Caco-2 (cell line): ENCODE results near the gene PAK5. TPM values are rescaled to one million over a fixed set of nuclear protein-coding genes. Genes with fewer than 3 reads are reported as not detected.

Source experiments
- BruUV-seq: library from RNA; stranded (reverse); fragments of 400-500 nt; replicated peaks from 2 replicates; lab custom pipeline; 2021; lab: Mats Ljungman, UMichigan
- CTCF ChIA-PET: fragments of 300-600 bp; sonication (Branson Sonifier 250); formaldehyde crosslinking; loops from one replicate; lab custom pipeline; 2022; ENCODE audit warnings: antibody characterized with exemption; lab: Charles Lee
- POLR2A ChIA-PET: fragments of 300-600 bp; sonication (Branson Sonifier 250); formaldehyde crosslinking; loops from one replicate; lab custom pipeline; 2022; ENCODE audit warnings: antibody characterized with exemption; lab: Charles Lee
- DNase-seq, 2 experiments: peaks; one replicate each; pipeline versions ENCODE4 v3.0.0 to v3.0.0-alpha.2; 2020 to 2022
- H3K27me3 ChIP-seq: replicated peaks from 2 replicates; pipeline ENCODE4 v1.6.0; 2011; ENCODE audit warnings: low read length; ENCODE audit not compliant: control insufficient read depth, insufficient read depth
- H3K36me3 ChIP-seq: 2 replicates; pipeline ENCODE4 v1.5.1; 2011; ENCODE audit warnings: low read length; ENCODE audit not compliant: control insufficient read depth, insufficient read depth
- H3K4me1 ChIP-seq: fragments of 250-450 bp; sonication (Bioruptor Pico); 2 replicates; pipeline ENCODE4 v1.5.1; 2020; ENCODE audit warnings: mild to moderate bottlenecking
- H3K4me3 ChIP-seq: 2 replicates; pipeline ENCODE4 v1.5.1; 2011; ENCODE audit warnings: low read depth, mild to moderate bottlenecking, control low read depth, low read length
- H3K9me3 ChIP-seq: fragments of 250-450 bp; sonication (Bioruptor Pico); 2 replicates; pipeline ENCODE4 v1.5.1; 2020; ENCODE audit warnings: mild to moderate bottlenecking, moderate library complexity
- H3K27ac Mint-ChIP-seq: one replicate; pipeline ENCODE4 v1.8.0; 2022; ENCODE audit warnings: mixed read lengths; ENCODE audit not compliant: unreplicated experiment
- H3K27me3 Mint-ChIP-seq: one replicate; pipeline ENCODE4 v1.8.0; 2022; ENCODE audit warnings: mixed read lengths; ENCODE audit not compliant: insufficient read depth, unreplicated experiment
- H3K36me3 Mint-ChIP-seq: one replicate; pipeline ENCODE4 v1.8.0; 2022; ENCODE audit warnings: mild to moderate bottlenecking, mixed read lengths; ENCODE audit not compliant: insufficient read depth, unreplicated experiment
- H3K4me1 Mint-ChIP-seq: one replicate; pipeline ENCODE4 v1.8.0; 2022; ENCODE audit warnings: low read depth, mixed read lengths; ENCODE audit not compliant: unreplicated experiment
- H3K4me3 Mint-ChIP-seq: one replicate; pipeline ENCODE4 v1.8.0; 2022; ENCODE audit warnings: mild to moderate bottlenecking, moderate library complexity, mixed read lengths; ENCODE audit not compliant: unreplicated experiment
- H3K9me3 Mint-ChIP-seq: one replicate; pipeline ENCODE4 v1.8.0; 2022; ENCODE audit warnings: mixed read lengths; ENCODE audit not compliant: unreplicated experiment
- intact Hi-C: fragments of 100-400 bp; cut with micrococcal nuclease; formaldehyde crosslinking; loops from one replicate; pipeline ENCODE4 v1.10.0; 2022; ENCODE audit not compliant: unreplicated experiment
- total RNA-seq: library from RNA; stranded (reverse); gene quantifications from 2 replicates; pipeline ENCODE4 v1.2.3, GENCODE V29; 2022
- TF ChIP-seq, protein P1 (sequence below), 2 experiments: fragments of 200-600 bp in 1 of 2; IDR thresholded peaks; 1 replicate in 1 of 2; 2 replicates in 1 of 2; pipeline versions ENCODE4 v1.5.1 to v1.8.0; 2011 to 2022; ENCODE audit warnings: antibody characterized with exemption in 1 of 2, control low read depth in 1 of 2, inconsistent platforms in 1 of 2, low read depth in 1 of 2, low read length in 1 of 2, mild to moderate bottlenecking in 1 of 2, moderate library complexity in 1 of 2; ENCODE audit not compliant: insufficient read depth in 1 of 2, severe bottlenecking in 1 of 2, unreplicated experiment in 1 of 2

PAK5 gene
- total RNA-seq, 1 experiment from 2014 or later = not detected

DNA sequence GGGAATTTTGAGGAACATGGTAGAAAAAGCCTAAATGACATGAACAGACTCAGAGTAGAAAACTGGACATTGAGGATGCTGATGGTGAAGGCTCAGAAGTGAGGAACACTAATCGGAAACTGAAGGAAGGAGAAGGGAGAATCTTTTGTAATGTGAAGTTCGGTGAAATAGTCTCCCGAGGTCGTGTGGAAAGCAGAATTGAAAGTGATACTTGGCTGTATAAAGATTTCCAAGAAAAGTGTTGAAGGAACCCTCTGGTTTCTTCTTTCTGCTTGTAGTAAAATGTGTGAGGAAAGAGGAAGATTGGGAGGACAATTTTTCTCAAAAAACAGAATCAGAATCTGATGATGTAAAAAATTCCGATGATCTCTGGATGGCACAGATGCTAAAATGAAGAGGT lies 209.0 kb downstream of the PAK5 start:
- intact Hi-C loops = no loop called here
- TF ChIP-seq, protein P1, sequence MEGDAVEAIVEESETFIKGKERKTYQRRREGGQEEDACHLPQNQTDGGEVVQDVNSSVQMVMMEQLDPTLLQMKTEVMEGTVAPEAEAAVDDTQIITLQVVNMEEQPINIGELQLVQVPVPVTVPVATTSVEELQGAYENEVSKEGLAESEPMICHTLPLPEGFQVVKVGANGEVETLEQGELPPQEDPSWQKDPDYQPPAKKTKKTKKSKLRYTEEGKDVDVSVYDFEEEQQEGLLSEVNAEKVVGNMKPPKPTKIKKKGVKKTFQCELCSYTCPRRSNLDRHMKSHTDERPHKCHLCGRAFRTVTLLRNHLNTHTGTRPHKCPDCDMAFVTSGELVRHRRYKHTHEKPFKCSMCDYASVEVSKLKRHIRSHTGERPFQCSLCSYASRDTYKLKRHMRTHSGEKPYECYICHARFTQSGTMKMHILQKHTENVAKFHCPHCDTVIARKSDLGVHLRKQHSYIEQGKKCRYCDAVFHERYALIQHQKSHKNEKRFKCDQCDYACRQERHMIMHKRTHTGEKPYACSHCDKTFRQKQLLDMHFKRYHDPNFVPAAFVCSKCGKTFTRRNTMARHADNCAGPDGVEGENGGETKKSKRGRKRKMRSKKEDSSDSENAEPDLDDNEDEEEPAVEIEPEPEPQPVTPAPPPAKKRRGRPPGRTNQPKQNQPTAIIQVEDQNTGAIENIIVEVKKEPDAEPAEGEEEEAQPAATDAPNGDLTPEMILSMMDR (IDR thresholded peaks at IDR 0.05; ENCODE audit: insufficient read depth in 1 of 2, low read depth in 1 of 2, low read length in 1 of 2, severe bottlenecking in 1 of 2, unreplicated experiment in 1 of 2) = no peak
- DNase-seq = no peak
- POLR2A ChIA-PET = no interaction called here
- no peaks in the 10 kb centered on the region for H3K36me3 ChIP-seq
- no peak overlapping the region for H3K27ac Mint-ChIP-seq
- no peaks in the 10 kb centered on the region for H3K36me3 Mint-ChIP-seq
- CTCF ChIA-PET = no interaction called here
- BruUV-seq = no TSS peak
- H3K27me3 Mint-ChIP-seq = peaks cover 7% of the 10 kb centered on the region
- H3K4me1 ChIP-seq = no peaks in the 10 kb centered on the region
- H3K4me1 Mint-ChIP-seq = no peaks in the 10 kb centered on the region
- H3K4me3 Mint-ChIP-seq = no peak overlapping the region
- no peak overlapping the region for H3K4me3 ChIP-seq
- H3K9me3 ChIP-seq = no peaks in the 10 kb centered on the region
- no peaks in the 10 kb centered on the region; the same call in 1 of the 2 replicates for H3K27me3 ChIP-seq
- no peaks in the 10 kb centered on the region for H3K9me3 Mint-ChIP-seq

GRCh38 chr20:9628589-9628988 lies 210.3 kb downstream of the PAK5 start:
- no peak for DNase-seq
- intact Hi-C loops = no loop called here
- TF ChIP-seq, protein P1 (IDR thresholded peaks at IDR 0.05; ENCODE audit: insufficient read depth in 1 of 2, low read depth in 1 of 2, low read length in 1 of 2, severe bottlenecking in 1 of 2, unreplicated experiment in 1 of 2) = no peak
- no peaks in the 10 kb centered on the region for H3K36me3 ChIP-seq
- no peaks in the 10 kb centered on the region for H3K36me3 Mint-ChIP-seq
- no peaks in the 10 kb centered on the region for H3K4me1 ChIP-seq
- H3K4me3 ChIP-seq = no peak overlapping the region
- H3K27me3 ChIP-seq = no peaks in the 10 kb centered on the region; the same call in 1 of the 2 replicates
- no peaks in the 10 kb centered on the region for H3K4me1 Mint-ChIP-seq
- no peak overlapping the region for H3K4me3 Mint-ChIP-seq
- H3K27me3 Mint-ChIP-seq = peaks cover 7% of the 10 kb centered on the region
- POLR2A ChIA-PET = no interaction called here
- H3K9me3 ChIP-seq = no peaks in the 10 kb centered on the region
- no peak overlapping the region for H3K27ac Mint-ChIP-seq
- H3K9me3 Mint-ChIP-seq = no peaks in the 10 kb centered on the region
- no TSS peak for BruUV-seq
- CTCF ChIA-PET = no interaction called here

GRCh38 chr20:9628141-9628540 lies 210.7 kb downstream of the PAK5 start:
- ChIA-PET POLR2A (no interaction called here), CTCF (no interaction called here)
- H3K4me3 Mint-ChIP-seq = no peak overlapping the region
- BruUV-seq = no TSS peak
- Histone ChIP-seq H3K4me1 (no peaks in the 10 kb centered on the region), H3K27me3 (no peaks in the 10 kb centered on the region; the same call in 1 of the 2 replicates), H3K9me3 (no peaks in the 10 kb centered on the region), H3K4me3 (no peak overlapping the region), H3K36me3 (no peaks in the 10 kb centered on the region)
- H3K36me3 Mint-ChIP-seq = no peaks in the 10 kb centered on the region
- TF ChIP-seq, protein P1 (IDR thresholded peaks at IDR 0.05; ENCODE audit: insufficient read depth in 1 of 2, low read depth in 1 of 2, low read length in 1 of 2, severe bottlenecking in 1 of 2, unreplicated experiment in 1 of 2) = no peak
- intact Hi-C loops = no loop called here
- DNase-seq = no peak
- H3K4me1 Mint-ChIP-seq = no peaks in the 10 kb centered on the region
- no peaks in the 10 kb centered on the region for H3K9me3 Mint-ChIP-seq
- peaks cover 9% of the 10 kb centered on the region for H3K27me3 Mint-ChIP-seq
- H3K27ac Mint-ChIP-seq = no peak overlapping the region
